ENCODE data around the gene CNTNAP2.

DNA sequence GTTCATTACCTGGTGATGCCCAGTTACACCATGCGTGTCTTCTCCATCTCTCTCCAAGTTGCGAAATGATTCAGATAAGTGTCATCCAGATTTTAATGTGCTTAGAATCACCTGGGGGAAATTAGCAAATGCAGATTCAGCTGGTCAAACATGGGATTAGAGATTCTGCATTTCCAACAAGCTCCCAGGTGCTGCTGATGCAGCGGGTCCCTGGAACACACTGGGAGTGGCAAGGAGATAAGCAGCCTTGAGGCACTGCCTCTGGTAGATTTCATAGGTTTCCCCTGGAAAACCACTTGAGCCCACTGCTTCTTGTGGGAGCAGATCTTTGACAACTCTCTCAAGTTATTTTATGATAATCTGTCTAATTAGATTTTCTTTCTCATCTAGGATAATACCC, 2278.0 kb downstream of the CNTNAP2 start:
- TF ChIP-seq CTCF (conservative IDR thresholded peaks at IDR 0.05 in 1 of 2, IDR thresholded peaks at IDR 0.05 in 1 of 2; ENCODE audit: low read depth in 1 of 2, low read length in 2 of 2) (no peak), EZH2 (IDR thresholded peaks at IDR 0.05; ENCODE audit: low read length, missing control alignments) (no peak)

All from fibroblast of lung (primary cell).